HG03039 (cell line): ENCODE results near the gene SPTBN1.
A peak's percentile ranks its signal among the peaks of the same experiment; 100 is the strongest.
"Not testable (repeated sequence)": the region's sequence is repeated elsewhere in the genome, so short reads cannot be mapped to it uniquely, and the experiment has no call there.

Experiments
- ATAC-seq: cut with Tn5 transposase; IDR thresholded peaks from one replicate; pipeline ENCODE4 v1.9.1; 2021; ENCODE audit warnings: mild to moderate bottlenecking, moderate library complexity; ENCODE audit not compliant: unreplicated experiment

Gene SPTBN1

GRCh38 chr2:54499661-54500060, 43.5 kb downstream of the SPTBN1 start:
- ATAC-seq, result no peak

- ATAC-seq, result no peak
Observed at GRCh38 chr2:54500404-54501205, 44.5 kb downstream of the SPTBN1 start.

- ATAC-seq, result no peak
Observed at GRCh38 chr2:54502731-54503130, 46.6 kb downstream of the SPTBN1 start.

GRCh38 chr2:54503192-54503591, 47.1 kb downstream of the SPTBN1 start:
- no peak for ATAC-seq

GRCh38 chr2:54503828-54504227, 47.7 kb downstream of the SPTBN1 start:
- ATAC-seq, result no peak

- no peak for ATAC-seq
Observed at GRCh38 chr2:54504866-54505265, 48.7 kb downstream of the SPTBN1 start.

GRCh38 chr2:54508541-54508940, 52.4 kb downstream of the SPTBN1 start:
- no peak for ATAC-seq

- not testable (repeated sequence) for ATAC-seq
Observed at GRCh38 chr2:54509043-54509442, 52.9 kb downstream of the SPTBN1 start.

GRCh38 chr2:54510916-54511315, 54.8 kb downstream of the SPTBN1 start:
- ATAC-seq, result no peak

- no peak for ATAC-seq
Observed at GRCh38 chr2:54512183-54512582, 56.1 kb downstream of the SPTBN1 start.

- no peak for ATAC-seq
Observed at GRCh38 chr2:54512663-54513362, 56.7 kb downstream of the SPTBN1 start.

- ATAC-seq, result no peak
Observed at GRCh38 chr2:54513363-54513715, 57.2 kb downstream of the SPTBN1 start.

GRCh38 chr2:54514822-54515569, 58.9 kb downstream of the SPTBN1 start:
- ATAC-seq, result no peak

- ATAC-seq, result no peak
Observed at GRCh38 chr2:54516842-54517241, 60.7 kb downstream of the SPTBN1 start.

- ATAC-seq, result not testable (repeated sequence)
Observed at GRCh38 chr2:54518016-54518415, 61.9 kb downstream of the SPTBN1 start.

GRCh38 chr2:54518430-54518829, 62.3 kb downstream of the SPTBN1 start:
- ATAC-seq, result no peak

- ATAC-seq, result no peak
Observed at GRCh38 chr2:54519841-54520459, 63.8 kb downstream of the SPTBN1 start.

GRCh38 chr2:54520687-54521086, 64.6 kb downstream of the SPTBN1 start:
- ATAC-seq, result no peak

- peak; percentile 75 for ATAC-seq
Observed at GRCh38 chr2:54522624-54523281, 66.6 kb downstream of the SPTBN1 start.

- ATAC-seq, result no peak
Observed at GRCh38 chr2:54523324-54523959, 67.3 kb downstream of the SPTBN1 start.
